ENCODE measurements around the gene NAA25. TPM values are rescaled to one million over a fixed set of nuclear protein-coding genes. Genes with fewer than 3 reads are reported as not detected.
"Not testable (repeated sequence)": the region's sequence is repeated elsewhere in the genome, so short reads cannot be mapped to it uniquely, and the experiment has no call there.

Gene NAA25
- total RNA-seq, 4 donors from 2014 or later = 13.9 to 30.8 (median 23.0) TPM

- intact Hi-C loops (cut with DNase I; ENCODE audit: low total_unique reads) = no loop called here
- TF ChIP-seq POLR2A (IDR thresholded peaks at IDR 0.05) (no peak), CTCF (IDR thresholded peaks at IDR 0.05) (no peak)
- WGBS, 2 donors = 49 to 55% methylated on average over 6 of the region's 6 CpGs
- no peak overlapping the region for H3K4me3 ChIP-seq (ENCODE audit: low read depth, poor library complexity, severe bottlenecking)
- DNase-seq (ENCODE audit: low spot score in 2 of 2) = no peak
Measured at GRCh38 chr12:112005419-112006395, 102.9 kb downstream of the NAA25 start.

GRCh38 chr12:112004041-112004440 lies 104.5 kb downstream of the NAA25 start:
- no peak overlapping the region for H3K4me3 ChIP-seq (ENCODE audit: low read depth, poor library complexity, severe bottlenecking)
- intact Hi-C loops (cut with DNase I; ENCODE audit: low total_unique reads) = no loop called here
- DNase-seq (ENCODE audit: low spot score in 2 of 2) = no peak
- no peak for TF ChIP-seq POLR2A (IDR thresholded peaks at IDR 0.05)
- no peak for TF ChIP-seq CTCF (IDR thresholded peaks at IDR 0.05)
- 96 to 100% methylated on average over 3 of the region's 3 CpGs for WGBS, 2 donors

- intact Hi-C loops (cut with DNase I; ENCODE audit: low total_unique reads) = no loop called here
- H3K4me3 ChIP-seq (ENCODE audit: low read depth, poor library complexity, severe bottlenecking) = no peak overlapping the region
- DNase-seq (ENCODE audit: low spot score in 2 of 2) = no peak
- TF ChIP-seq CTCF (IDR thresholded peaks at IDR 0.05) (no peak), POLR2A (IDR thresholded peaks at IDR 0.05) (no peak)
Measured at GRCh38 chr12:112001576-112001975, 107.0 kb downstream of the NAA25 start.

- no peak for DNase-seq (ENCODE audit: low spot score in 2 of 2)
- intact Hi-C loops (cut with DNase I; ENCODE audit: low total_unique reads) = no loop called here
- 89 to 92% methylated on average over 8 of the region's 8 CpGs for WGBS, 2 donors
- H3K4me3 ChIP-seq (ENCODE audit: low read depth, poor library complexity, severe bottlenecking) = no peak overlapping the region
- no peak for TF ChIP-seq CTCF (IDR thresholded peaks at IDR 0.05)
- TF ChIP-seq POLR2A (IDR thresholded peaks at IDR 0.05) = no peak
Measured at GRCh38 chr12:112000820-112001219, 107.8 kb downstream of the NAA25 start.

- H3K4me3 ChIP-seq (ENCODE audit: low read depth, poor library complexity, severe bottlenecking); intact Hi-C loops (cut with DNase I; ENCODE audit: low total_unique reads); DNase-seq (ENCODE audit: low spot score in 2 of 2): not testable (repeated sequence)
- whole genome bisulfite sequencing, 2 donors = 83 to 85% methylated on average over 9 of the region's 9 CpGs
Measured at GRCh38 chr12:111999129-111999528, 109.5 kb downstream of the NAA25 start.

- no peak overlapping the region for H3K4me3 ChIP-seq (ENCODE audit: low read depth, poor library complexity, severe bottlenecking)
- DNase-seq (ENCODE audit: low spot score in 2 of 2) = no peak
- TF ChIP-seq POLR2A (IDR thresholded peaks at IDR 0.05) (no peak), CTCF (IDR thresholded peaks at IDR 0.05) (no peak)
- intact Hi-C loops (cut with DNase I; ENCODE audit: low total_unique reads) = no loop called here
- WGBS, 2 donors = 51 to 57% methylated on average over 4 of the region's 4 CpGs
Measured at GRCh38 chr12:111998015-111998414, 110.6 kb downstream of the NAA25 start.

Measured in lower leg skin (tissue), 4 donors.